ENCODE data around the gene ANO4. TPM values are rescaled to one million over a fixed set of nuclear protein-coding genes. Genes with fewer than 3 reads are reported as not detected.

Gene ANO4
- total RNA-seq, 2 donors from 2014 or later, result 3.4 to 4.0 TPM

DNA sequence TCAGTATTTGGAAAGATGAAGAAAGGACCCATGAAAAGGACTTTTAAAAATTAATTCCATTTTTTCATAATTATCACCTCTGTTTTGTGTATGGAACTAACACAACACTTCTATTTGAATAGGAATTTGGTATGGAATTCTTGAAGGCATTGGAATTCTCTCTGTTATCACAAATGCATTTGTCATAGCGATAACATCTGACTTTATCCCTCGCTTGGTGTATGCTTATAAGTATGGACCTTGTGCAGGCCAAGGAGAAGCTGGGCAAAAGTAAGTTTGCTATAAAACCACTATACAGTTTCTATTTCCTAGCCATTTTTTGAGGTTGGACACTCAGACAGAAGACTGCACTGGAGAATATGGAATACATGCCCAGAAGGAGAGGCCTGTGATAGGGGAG, 316.9 kb downstream of the ANO4 start:
- no peak for DNase-seq
- Histone ChIP-seq H3K9me3 (ENCODE audit: control insufficient read depth, low read length) (no peaks in the 10 kb centered on the region), H3K36me3 (ENCODE audit: control insufficient read depth, insufficient read depth, low read length) (no peaks in the 10 kb centered on the region), H3K9ac (ENCODE audit: extremely low read depth, low read length, poor library complexity, severe bottlenecking) (no peak overlapping the region), H3K27ac (ENCODE audit: low read depth, low read length) (no peak overlapping the region), H3K27me3 (ENCODE audit: control insufficient read depth, insufficient read depth, low read length, poor library complexity, severe bottlenecking) (no peaks in the 10 kb centered on the region), H3K4me1 (ENCODE audit: control insufficient read depth, insufficient read depth, low read length) (no peaks in the 10 kb centered on the region), H3K4me3 (ENCODE audit: low read length) (no peak overlapping the region)
- Mint-ChIP-seq H3K9me3 (no peaks in the 10 kb centered on the region), H3K4me1 (no peaks in the 10 kb centered on the region), H3K4me3 (no peak overlapping the region), H3K27me3 (ENCODE audit: insufficient read depth) (no peaks in the 10 kb centered on the region), H3K27ac (no peak overlapping the region), H3K36me3 (ENCODE audit: low read depth) (no peaks in the 10 kb centered on the region)
- 91% methylated on average over 2 of the region's 2 CpGs; no CpG with 5 or more reads in 1 of the 2 experiments for WGBS, 2 experiments (ENCODE audit: insufficient coverage in 1 of 2, insufficient read length in 1 of 2)
- no peak for TF ChIP-seq CTCF (conservative IDR thresholded peaks at IDR 0.05)

DNA sequence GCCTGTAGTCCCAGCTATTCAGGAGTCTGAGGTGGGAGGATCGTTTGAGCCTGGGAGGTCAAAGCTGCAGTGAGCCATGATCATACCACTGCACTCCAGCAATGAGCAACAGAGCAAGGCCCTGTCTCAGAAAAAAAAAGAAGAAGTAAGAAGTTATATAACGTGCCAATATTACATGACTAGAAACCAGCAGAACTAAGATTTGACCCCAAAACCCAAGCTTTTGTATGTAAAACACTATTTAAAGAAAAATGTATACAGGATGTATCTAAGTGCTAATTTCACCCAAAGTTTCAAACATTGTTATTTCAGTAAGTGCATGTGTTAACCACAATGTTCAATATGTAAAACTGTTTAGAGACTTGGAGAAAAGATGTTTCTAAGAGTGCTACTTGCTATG, 320.8 kb downstream of the ANO4 start:
- Histone ChIP-seq H3K36me3 (ENCODE audit: control insufficient read depth, insufficient read depth, low read length) (no peaks in the 10 kb centered on the region), H3K4me1 (ENCODE audit: control insufficient read depth, insufficient read depth, low read length) (no peaks in the 10 kb centered on the region), H3K4me3 (ENCODE audit: low read length) (no peak overlapping the region), H3K9me3 (ENCODE audit: control insufficient read depth, low read length) (no peaks in the 10 kb centered on the region), H3K27me3 (ENCODE audit: control insufficient read depth, insufficient read depth, low read length, poor library complexity, severe bottlenecking) (no peaks in the 10 kb centered on the region), H3K27ac (ENCODE audit: low read depth, low read length) (no peak overlapping the region), H3K9ac (ENCODE audit: extremely low read depth, low read length, poor library complexity, severe bottlenecking) (no peak overlapping the region)
- no peaks in the 10 kb centered on the region for H3K4me1 Mint-ChIP-seq
- TF ChIP-seq CTCF (conservative IDR thresholded peaks at IDR 0.05), result no peak
- no peak overlapping the region for H3K4me3 Mint-ChIP-seq
- peaks cover 5% of the 10 kb centered on the region for H3K9me3 Mint-ChIP-seq
- H3K36me3 Mint-ChIP-seq (ENCODE audit: low read depth), result no peaks in the 10 kb centered on the region
- no peak overlapping the region for H3K27ac Mint-ChIP-seq
- no peaks in the 10 kb centered on the region for H3K27me3 Mint-ChIP-seq (ENCODE audit: insufficient read depth)
- no peak for DNase-seq
- WGBS, 2 experiments (ENCODE audit: insufficient coverage in 1 of 2, insufficient read length in 1 of 2), result 80 to 95% methylated on average over 1 to 2 of the region's 2 CpGs

DNA sequence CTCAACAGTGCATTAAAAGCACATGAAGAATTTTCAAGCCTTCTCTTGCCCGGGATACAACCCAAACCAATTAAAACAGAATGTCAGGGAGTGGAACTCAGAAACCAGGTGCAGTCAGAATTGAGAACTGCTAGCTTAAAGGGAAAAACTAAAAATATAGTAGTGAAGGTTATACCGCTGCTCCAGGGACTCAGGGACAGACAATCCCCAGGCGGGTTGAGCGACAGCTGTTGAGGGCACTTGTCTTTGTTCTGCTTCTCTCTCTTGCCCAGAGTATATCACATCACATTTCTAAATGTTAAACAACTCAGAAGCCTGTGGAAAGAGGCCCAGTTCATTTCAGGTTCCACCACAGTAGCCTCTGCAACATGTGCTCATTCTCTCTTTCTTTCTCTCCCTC, 322.3 kb downstream of the ANO4 start:
- no peaks in the 10 kb centered on the region for H3K9me3 ChIP-seq (ENCODE audit: control insufficient read depth, low read length)
- H3K27ac Mint-ChIP-seq, result no peak overlapping the region
- H3K4me3 Mint-ChIP-seq, result no peak overlapping the region
- WGBS, 2 experiments (ENCODE audit: insufficient coverage in 1 of 2, insufficient read length in 1 of 2), result 91 to 100% methylated on average over 2 to 4 of the region's 4 CpGs
- H3K4me3 ChIP-seq (ENCODE audit: low read length), result no peak overlapping the region
- no peak overlapping the region for H3K27ac ChIP-seq (ENCODE audit: low read depth, low read length)
- H3K4me1 Mint-ChIP-seq, result no peaks in the 10 kb centered on the region
- H3K27me3 ChIP-seq (ENCODE audit: control insufficient read depth, insufficient read depth, low read length, poor library complexity, severe bottlenecking), result no peaks in the 10 kb centered on the region
- H3K27me3 Mint-ChIP-seq (ENCODE audit: insufficient read depth), result no peaks in the 10 kb centered on the region
- H3K4me1 ChIP-seq (ENCODE audit: control insufficient read depth, insufficient read depth, low read length), result no peaks in the 10 kb centered on the region
- no peaks in the 10 kb centered on the region for H3K36me3 Mint-ChIP-seq (ENCODE audit: low read depth)
- TF ChIP-seq CTCF (conservative IDR thresholded peaks at IDR 0.05), result no peak
- no peak for DNase-seq
- no peak overlapping the region for H3K9ac ChIP-seq (ENCODE audit: extremely low read depth, low read length, poor library complexity, severe bottlenecking)
- no peaks in the 10 kb centered on the region for H3K36me3 ChIP-seq (ENCODE audit: control insufficient read depth, insufficient read depth, low read length)
- H3K9me3 Mint-ChIP-seq, result peaks cover 11% of the 10 kb centered on the region

Measured in endodermal cell (in vitro differentiated cells).